ENCODE data around the gene MPRIP.

The MPRIP gene

GRCh38 chr17:17086585-17086984 lies 44.3 kb downstream of the MPRIP start:
- no peak for DNase-seq (ENCODE audit: low read depth in 2 of 2)

- no peak for DNase-seq (ENCODE audit: low read depth in 2 of 2)
These were observed 45.3 kb downstream of the MPRIP start for GRCh38 chr17:17087424-17088015.

- DNase-seq (ENCODE audit: low read depth in 2 of 2): no peak
These were observed 45.8 kb downstream of the MPRIP start for GRCh38 chr17:17088086-17088485.

- DNase-seq (ENCODE audit: low read depth in 2 of 2): no peak
These were observed 46.6 kb downstream of the MPRIP start for GRCh38 chr17:17088541-17089525.

GRCh38 chr17:17089796-17090641 lies 47.8 kb downstream of the MPRIP start:
- DNase-seq (ENCODE audit: low read depth in 2 of 2): no peak

- DNase-seq (ENCODE audit: low read depth in 2 of 2): no peak
These were observed 48.4 kb downstream of the MPRIP start for GRCh38 chr17:17090642-17091103.

GRCh38 chr17:17091276-17091675 lies 49.0 kb downstream of the MPRIP start:
- DNase-seq (ENCODE audit: low read depth in 2 of 2): no peak

GRCh38 chr17:17091856-17092756 lies 49.8 kb downstream of the MPRIP start:
- DNase-seq (ENCODE audit: low read depth in 2 of 2): no peak

- no peak for DNase-seq (ENCODE audit: low read depth in 2 of 2)
These were observed 51.5 kb downstream of the MPRIP start for GRCh38 chr17:17093764-17094163.

- DNase-seq (ENCODE audit: low read depth in 2 of 2): no peak
These were observed 54.4 kb downstream of the MPRIP start for GRCh38 chr17:17096438-17097178.

GRCh38 chr17:17097763-17098345 lies 55.6 kb downstream of the MPRIP start:
- no peak for DNase-seq (ENCODE audit: low read depth in 2 of 2)

- DNase-seq (ENCODE audit: low read depth in 2 of 2): no peak
These were observed 56.4 kb downstream of the MPRIP start for GRCh38 chr17:17098551-17099179.

GRCh38 chr17:17102176-17102575 lies 59.9 kb downstream of the MPRIP start:
- DNase-seq (ENCODE audit: low read depth in 2 of 2): no peak

- DNase-seq (ENCODE audit: low read depth in 2 of 2): no peak
These were observed 60.9 kb downstream of the MPRIP start for GRCh38 chr17:17103160-17103559.

GRCh38 chr17:17104036-17104435 lies 61.8 kb downstream of the MPRIP start:
- no peak for DNase-seq (ENCODE audit: low read depth in 2 of 2)

GRCh38 chr17:17104494-17104893 lies 62.2 kb downstream of the MPRIP start:
- DNase-seq (ENCODE audit: low read depth in 2 of 2): no peak

- no peak for DNase-seq (ENCODE audit: low read depth in 2 of 2)
These were observed 63.7 kb downstream of the MPRIP start for GRCh38 chr17:17105976-17106375.

GRCh38 chr17:17106756-17107155 lies 64.5 kb downstream of the MPRIP start:
- no peak for DNase-seq (ENCODE audit: low read depth in 2 of 2)

- no peak for DNase-seq (ENCODE audit: low read depth in 2 of 2)
These were observed 65.0 kb downstream of the MPRIP start for GRCh38 chr17:17107281-17107680.
